Gastrocnemius medialis (tissue), 4 donors: ENCODE data around the gene PDLIM4. TPM values are rescaled to one million over a fixed set of nuclear protein-coding genes. Genes with fewer than 3 reads are reported as not detected.

Experiments
- ATAC-seq, 2 donors: fragments of 150-250 bp; one replicate each; pipeline ENCODE4 v1.9.1; 2016
- DNase-seq, 2 donors: peaks; one replicate each; pipeline ENCODE4 v3.0.0-alpha.2; 2019
- H3K27ac ChIP-seq, 4 donors: fragments of 200-600 bp; sonication (generic); 1 replicate in 1 of 4; 2 replicates in 3 of 4; pipeline ENCODE4 v1.5.1; 2016 to 2018; ENCODE audit warnings: mild to moderate bottlenecking in 2 of 4, moderate library complexity in 1 of 4
- H3K27me3 ChIP-seq, 3 donors: fragments of 200-600 bp; sonication (generic) in 2 of 3; 1 replicate in 1 of 3; 2 replicates in 2 of 3; pipeline versions ENCODE4 v1.5.1 to v1.6.0; 2016 to 2019; ENCODE audit warnings: mild to moderate bottlenecking in 1 of 3, moderate library complexity in 1 of 3
- H3K36me3 ChIP-seq, 2 donors: fragments of 200-600 bp; sonication (generic) in 1 of 2; one replicate each; pipeline ENCODE4 v1.5.1; 2017 to 2018
- H3K4me1 ChIP-seq, 2 donors: fragments of 200-600 bp; sonication (generic) in 1 of 2; one replicate each; pipeline ENCODE4 v1.5.1; 2016 to 2017; ENCODE audit warnings: mild to moderate bottlenecking in 2 of 2
- H3K4me3 ChIP-seq, 4 donors: fragments of 200-600 bp; sonication (generic) in 3 of 4; 1 replicate in 1 of 4; 2 replicates in 3 of 4; pipeline ENCODE4 v1.5.1; 2016 to 2019; ENCODE audit warnings: mild to moderate bottlenecking in 2 of 4
- H3K9me3 ChIP-seq, 3 donors: fragments of 200-600 bp; sonication (generic) in 2 of 3; 1 replicate in 1 of 3; 2 replicates in 2 of 3; pipeline ENCODE4 v1.5.1; 2016 to 2019
- CTCF ChIP-seq, 5 experiments: fragments of 450-650 bp in 3 of 5; fragments of 200-600 bp in 2 of 5; sonication (generic) in 2 of 5; IDR thresholded peaks in 4 of 5; conservative IDR thresholded peaks in 1 of 5; 1 replicate in 4 of 5; 2 replicates in 1 of 5; pipeline ENCODE4 v1.5.1; 2016 to 2019; ENCODE audit warnings: antibody characterized with exemption in 5 of 5, mild to moderate bottlenecking in 3 of 5, moderate library complexity in 3 of 5
- POLR2A ChIP-seq, 2 donors: fragments of 450-650 bp; IDR thresholded peaks; one replicate each; pipeline ENCODE4 v1.6.1; 2017; ENCODE audit warnings: antibody characterized with exemption in 2 of 2, mild to moderate bottlenecking in 2 of 2, moderate library complexity in 2 of 2
- in situ Hi-C, 4 donors: fragments of 200-750 bp; cut with MboI; loops; one replicate each; pipeline versions ENCODE4 v1.15.0 to v1.8.0; 2017; ENCODE audit warnings: low sequenced_read_pairs in 4 of 4
- intact Hi-C: fragments of 100-400 bp; cut with DNase I; formaldehyde crosslinking; loops from one replicate; pipeline ENCODE4 v1.15.1; 2023; ENCODE audit warnings: low total_unique reads
- total RNA-seq, 4 donors: library from RNA; depleted of rRNA; stranded (reverse); fragments of >200 nt; gene quantifications; one replicate each; pipeline versions ENCODE4 v1.1.0 to v1.2.3, GENCODE V29; 2016

Gene PDLIM4
- total RNA-seq, 4 donors from 2014 or later, result 0.66 to 8.0 (median 5.3) TPM

DNA sequence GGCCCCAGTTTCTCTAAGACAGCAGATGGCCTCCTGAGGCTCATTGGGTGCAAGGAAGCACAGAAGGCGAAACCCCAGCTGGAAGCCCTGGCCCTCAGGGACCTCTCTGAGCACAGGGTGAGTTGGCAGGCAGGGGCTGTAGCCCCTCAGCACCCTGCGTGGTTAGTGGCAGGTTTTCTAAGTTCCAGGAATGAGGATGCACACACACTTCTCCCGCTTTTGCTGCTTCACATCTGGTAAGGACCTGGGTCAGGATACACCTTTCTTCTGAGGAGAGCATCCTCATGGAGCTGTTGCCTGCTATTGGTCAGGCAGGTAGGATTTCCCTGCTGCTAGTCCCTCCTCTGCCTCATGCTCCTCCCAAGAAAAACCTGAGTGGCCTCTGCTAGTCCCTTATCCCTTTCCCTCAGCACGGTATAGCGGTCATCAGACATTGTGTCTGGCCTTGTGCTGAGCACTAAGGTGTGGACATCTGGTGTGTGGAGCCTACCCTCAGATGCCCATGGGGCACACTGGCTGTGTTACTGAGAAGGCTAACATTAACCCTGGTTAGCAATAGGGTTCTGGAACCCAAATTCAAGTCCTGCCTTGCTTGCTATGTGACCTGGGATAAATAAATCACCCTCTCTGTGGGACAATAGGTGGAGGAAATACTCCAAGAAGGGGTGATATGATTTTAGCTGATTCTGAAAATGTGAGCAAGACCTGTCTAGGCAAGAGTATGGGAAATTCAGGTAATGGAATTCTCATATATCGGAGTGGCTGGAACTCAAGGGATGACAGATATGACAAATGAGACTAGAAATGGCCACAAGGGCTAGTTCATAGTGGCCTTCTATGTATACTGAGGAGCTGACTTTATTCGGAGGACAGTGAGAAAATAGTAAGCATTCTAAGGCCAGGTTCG is 38.3 kb downstream of the PDLIM4 start:
- no peaks in the 10 kb centered on the region for H3K9me3 ChIP-seq
- in situ Hi-C loops, result no loop called here
- H3K4me3 ChIP-seq, result peak overlapping the region; percentile 57 to 72 (median 66)
- intact Hi-C loops, result loop anchor here (2.0 kb wide), 3 partner anchors 69 to 195 kb away; partner anchors contain the start of genes IRF1 and P4HA2
- H3K36me3 ChIP-seq, result no peaks in the 10 kb centered on the region
- peaks cover 38 to 47% of the 10 kb centered on the region in 2 donors for H3K4me1 ChIP-seq
- DNase-seq (no peak), ATAC-seq (no peak)
- H3K27ac ChIP-seq, result peak overlapping the region; percentile 93 to 98 (median 96)
- H3K27me3 ChIP-seq, result no peaks in the 10 kb centered on the region
- TF ChIP-seq CTCF (IDR thresholded peaks at IDR 0.05 in 4 of 5, conservative IDR thresholded peaks at IDR 0.05 in 1 of 5) (no peak), POLR2A (IDR thresholded peaks at IDR 0.05) (no peak)

DNA sequence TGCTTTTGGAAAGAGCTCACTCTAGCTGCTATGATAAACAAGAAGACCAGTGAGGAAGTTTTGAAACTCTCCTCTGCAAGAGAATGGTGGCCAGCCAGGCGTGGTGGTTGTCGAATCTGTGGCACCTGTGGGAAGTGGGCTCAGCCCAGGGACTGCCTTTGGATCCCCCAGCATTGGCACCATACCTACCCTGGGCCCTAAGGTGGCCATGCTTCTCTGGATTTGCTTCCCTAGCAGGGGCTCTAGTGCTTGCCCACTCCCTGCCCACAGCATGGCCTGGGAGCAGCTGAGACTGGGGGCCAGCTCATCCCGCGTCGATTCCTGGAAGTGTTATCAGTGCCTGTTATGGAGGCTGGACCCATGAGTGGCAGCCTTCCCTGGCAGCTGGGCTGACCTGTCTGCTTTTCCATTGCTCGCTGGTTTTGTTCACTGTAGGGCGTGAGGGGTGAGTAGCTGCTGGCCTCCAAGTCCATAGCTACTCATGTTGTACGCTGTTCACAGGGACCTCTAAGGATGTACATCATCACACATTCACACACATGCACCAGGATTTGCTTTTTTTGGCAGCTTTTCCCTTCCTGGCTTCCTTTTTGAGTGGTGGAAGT is 39.0 kb downstream of the PDLIM4 start:
- DNase-seq (no peak), ATAC-seq (no peak)
- in situ Hi-C loops (no loop called here), intact Hi-C loops (no loop called here)
- Histone ChIP-seq H3K4me1 (peaks cover 38 to 47% of the 10 kb centered on the region in 2 donors), H3K27ac (peak overlapping the region in 3 of 4 donors; percentile 29 to 98 (median 96)), H3K4me3 (peak overlapping the region in 1 of 4 donors; percentile 1), H3K36me3 (no peaks in the 10 kb centered on the region), H3K27me3 (no peaks in the 10 kb centered on the region), H3K9me3 (no peaks in the 10 kb centered on the region)
- TF ChIP-seq POLR2A (IDR thresholded peaks at IDR 0.05) (no peak), CTCF (IDR thresholded peaks at IDR 0.05 in 4 of 5, conservative IDR thresholded peaks at IDR 0.05 in 1 of 5) (no peak)

DNA sequence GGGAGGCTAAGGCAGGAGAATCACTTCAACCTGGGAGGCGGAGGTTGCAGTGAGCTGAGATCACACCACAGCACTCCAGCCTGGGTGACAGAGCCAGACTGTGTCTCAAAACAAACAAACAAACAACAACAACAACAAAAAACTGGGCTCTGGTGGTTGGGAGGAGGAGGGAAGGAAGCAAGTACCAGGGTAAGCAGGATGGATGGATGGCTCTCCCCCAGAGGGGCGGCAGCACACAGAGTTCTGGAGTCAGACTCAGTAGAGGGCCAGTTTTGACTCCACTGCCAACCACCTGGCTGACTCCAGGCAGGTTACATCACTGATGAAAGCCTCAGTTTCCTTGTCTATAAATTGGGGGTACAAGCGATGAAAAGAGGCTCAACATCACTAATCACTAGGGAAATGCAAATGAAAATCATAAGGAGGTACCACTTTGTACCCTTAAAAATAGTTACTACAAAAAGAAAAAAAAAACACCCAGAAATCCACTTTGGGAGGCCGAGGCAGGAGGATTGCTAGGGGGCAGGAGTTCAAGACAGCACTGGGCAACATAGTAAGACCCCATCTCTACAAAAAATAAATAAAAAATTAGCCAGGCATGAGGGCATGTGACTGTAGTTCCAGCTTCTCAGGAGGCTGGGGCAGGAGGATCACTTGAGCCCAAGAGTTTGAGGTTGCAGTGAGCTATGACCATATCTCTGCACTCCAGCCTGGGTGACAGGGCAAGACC is 39.9 kb downstream of the PDLIM4 start:
- Histone ChIP-seq H3K4me3 (no peak overlapping the region), H3K9me3 (no peaks in the 10 kb centered on the region), H3K27ac (peak overlapping the region; percentile 61 to 98 (median 70)), H3K4me1 (peaks cover 38 to 47% of the 10 kb centered on the region in 2 donors), H3K27me3 (no peaks in the 10 kb centered on the region), H3K36me3 (no peaks in the 10 kb centered on the region)
- DNase-seq (no peak), ATAC-seq (no peak)
- intact Hi-C loops (no loop called here), in situ Hi-C loops (no loop called here)
- no peak for TF ChIP-seq CTCF (IDR thresholded peaks at IDR 0.05 in 4 of 5, conservative IDR thresholded peaks at IDR 0.05 in 1 of 5)
- no peak for TF ChIP-seq POLR2A (IDR thresholded peaks at IDR 0.05)

DNA sequence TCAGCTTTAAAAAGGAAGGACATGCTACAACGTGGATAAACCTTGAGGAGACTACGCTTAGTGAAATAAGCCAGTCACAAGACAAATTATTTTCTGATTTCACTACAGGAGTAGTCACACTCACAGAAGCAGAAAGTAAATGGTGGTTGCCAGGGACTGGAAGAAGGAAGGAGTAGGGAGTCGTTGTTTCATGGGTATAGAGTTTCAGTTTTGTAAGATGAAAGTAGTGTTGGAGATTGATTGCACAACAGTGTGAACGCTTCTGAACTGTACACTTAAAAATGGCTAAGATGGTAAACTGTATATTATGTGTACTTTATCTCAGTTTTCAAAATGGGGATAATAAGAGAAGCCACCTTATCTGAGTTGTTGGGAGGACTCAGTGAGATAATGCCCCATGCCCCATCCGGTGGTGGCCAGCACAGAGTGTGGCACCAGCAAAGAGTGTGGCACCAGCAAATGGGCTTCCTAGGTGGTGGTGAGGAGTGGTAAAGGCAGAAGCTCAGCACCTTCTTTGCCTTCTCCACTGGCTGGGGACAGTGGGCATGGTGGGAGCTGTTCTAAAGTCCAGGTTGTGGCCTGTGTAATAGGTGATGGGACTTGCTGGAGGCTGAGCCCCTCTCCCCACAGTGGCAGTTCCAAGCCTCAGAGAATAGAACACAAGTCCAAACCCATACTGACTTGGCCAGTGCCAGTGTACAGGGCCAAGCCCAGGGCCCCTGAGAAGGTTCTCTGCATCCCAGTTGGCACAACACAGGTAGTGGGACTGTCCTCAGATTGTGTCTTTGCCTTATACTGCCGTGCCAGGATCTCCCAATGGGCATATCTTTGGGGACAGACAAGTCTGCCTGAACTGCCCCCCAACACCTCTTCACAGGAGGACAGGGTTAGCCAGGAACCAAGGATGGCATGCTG is 41.1 kb downstream of the PDLIM4 start:
- ATAC-seq (peak; percentile 22 to 36), DNase-seq (no peak)
- H3K27ac ChIP-seq, result peak overlapping the region; percentile 61 to 77 (median 67)
- peaks cover 30 to 39% of the 10 kb centered on the region in 2 donors for H3K4me1 ChIP-seq
- intact Hi-C loops, result no loop called here
- in situ Hi-C loops, result no loop called here
- no peaks in the 10 kb centered on the region for H3K9me3 ChIP-seq
- TF ChIP-seq POLR2A (IDR thresholded peaks at IDR 0.05), result no peak
- peak in 1 of 5 experiments; percentile 5 for TF ChIP-seq CTCF (IDR thresholded peaks at IDR 0.05 in 4 of 5, conservative IDR thresholded peaks at IDR 0.05 in 1 of 5)
- no peaks in the 10 kb centered on the region for H3K36me3 ChIP-seq
- H3K4me3 ChIP-seq, result no peak overlapping the region
- no peaks in the 10 kb centered on the region for H3K27me3 ChIP-seq
